Measurements from ENCODE around the gene RBM14. TPM values are rescaled to one million over a fixed set of nuclear protein-coding genes. Genes with fewer than 3 reads are reported as not detected.
"Not testable (repeated sequence)": the region's sequence is repeated elsewhere in the genome, so short reads cannot be mapped to it uniquely, and the experiment has no call there.

The RBM14 gene
- total and polyA plus RNA-seq, 10 of the 15 experiments (the other 5 are each of a cell fraction or from before 2014, with no cell fraction given), result 5.4 to 140 (median 44.5) TPM

GRCh38 chr11:66639814-66640340 is 23.4 kb downstream of the RBM14 start:
- H3K9me3 ChIP-seq (replicated peaks; ENCODE audit: control insufficient read depth, insufficient read depth, low read length); H2AFZ ChIP-seq (ENCODE audit: control insufficient read depth, low read depth, low read length); in situ Hi-C loops (cut with MboI); DNase-seq (ENCODE audit: low read depth, low spot score); intact Hi-C loops (cut with micrococcal nuclease; ENCODE audit: unreplicated experiment); H3K27ac ChIP-seq (ENCODE audit: control insufficient read depth, insufficient read depth); BruUV-seq (replicated peaks); H3K27me3 ChIP-seq (replicated peaks in 1 of 2; ENCODE audit: control insufficient read depth in 2 of 2, insufficient read depth in 2 of 2, low read length in 1 of 2); FAIRE-seq; ATAC-seq: not testable (repeated sequence)
- Histone ChIP-seq H3K4me2 (ENCODE audit: control insufficient read depth, insufficient read depth) (peak overlapping the region; percentile 70), H3K4me3 (peak overlapping the region; percentile 90), H3K9ac (ENCODE audit: control insufficient read depth, insufficient read depth, low read length) (peak overlapping the region; percentile 97), H4K20me1 (ENCODE audit: control insufficient read depth, insufficient read depth) (peaks cover 14% of the 10 kb centered on the region), H3K79me2 (ENCODE audit: control insufficient read depth, insufficient read depth, low read length) (peaks cover 84% of the 10 kb centered on the region), H3K36me3 (ENCODE audit: control insufficient read depth in 2 of 2, insufficient read depth in 2 of 2, low read length in 1 of 2) (peaks cover 12 to 38% of the 10 kb centered on the region in 2 experiments), H3K4me1 (ENCODE audit: control insufficient read depth, insufficient read depth, low read length) (peaks cover 25% of the 10 kb centered on the region)
- RAD21 ChIA-PET (ENCODE audit: unreplicated experiment), result interaction anchor here (2.0 to 2.1 kb wide), 2 partner anchors 38 to 49 kb away, joined by 4 to 6 read pairs; partner anchors contain the start of gene RBM4B
- TF ChIP-seq, protein P1, sequence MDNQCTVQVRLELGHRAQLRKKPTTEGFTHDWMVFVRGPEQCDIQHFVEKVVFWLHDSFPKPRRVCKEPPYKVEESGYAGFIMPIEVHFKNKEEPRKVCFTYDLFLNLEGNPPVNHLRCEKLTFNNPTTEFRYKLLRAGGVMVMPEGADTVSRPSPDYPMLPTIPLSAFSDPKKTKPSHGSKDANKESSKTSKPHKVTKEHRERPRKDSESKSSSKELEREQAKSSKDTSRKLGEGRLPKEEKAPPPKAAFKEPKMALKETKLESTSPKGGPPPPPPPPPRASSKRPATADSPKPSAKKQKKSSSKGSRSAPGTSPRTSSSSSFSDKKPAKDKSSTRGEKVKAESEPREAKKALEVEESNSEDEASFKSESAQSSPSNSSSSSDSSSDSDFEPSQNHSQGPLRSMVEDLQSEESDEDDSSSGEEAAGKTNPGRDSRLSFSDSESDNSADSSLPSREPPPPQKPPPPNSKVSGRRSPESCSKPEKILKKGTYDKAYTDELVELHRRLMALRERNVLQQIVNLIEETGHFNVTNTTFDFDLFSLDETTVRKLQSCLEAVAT (IDR thresholded peaks at IDR 0.05), result peak; percentile 56
- POLR2A ChIA-PET, result interaction anchor here (0.5 to 4.3 kb wide), 4 partner anchors 15 to 46 kb away, joined by 3 to 105 read pairs (median 4); partner anchors contain the start of gene RBM14
- CTCF ChIA-PET, result interaction anchor here (0.9 to 1.1 kb wide), 2 partner anchors 33 to 47 kb away, joined by 3 read pairs; no protein-coding TSS in a partner anchor
- 76% methylated on average over 10 of the region's 10 CpGs for WGBS (ENCODE audit: insufficient coverage, insufficient replicate concordance, low lambda C conversion rate, missing lambda C conversion rate)
- SMC1A ChIA-PET (ENCODE audit: uncharacterized antibody, unreplicated experiment), result interaction anchor here (1.3 to 3.6 kb wide), 7 partner anchors 8 to 128 kb away, joined by 3 to 21 read pairs (median 6); partner anchors contain the start of genes ACTN3, RBM4B and ZDHHC24

DNA sequence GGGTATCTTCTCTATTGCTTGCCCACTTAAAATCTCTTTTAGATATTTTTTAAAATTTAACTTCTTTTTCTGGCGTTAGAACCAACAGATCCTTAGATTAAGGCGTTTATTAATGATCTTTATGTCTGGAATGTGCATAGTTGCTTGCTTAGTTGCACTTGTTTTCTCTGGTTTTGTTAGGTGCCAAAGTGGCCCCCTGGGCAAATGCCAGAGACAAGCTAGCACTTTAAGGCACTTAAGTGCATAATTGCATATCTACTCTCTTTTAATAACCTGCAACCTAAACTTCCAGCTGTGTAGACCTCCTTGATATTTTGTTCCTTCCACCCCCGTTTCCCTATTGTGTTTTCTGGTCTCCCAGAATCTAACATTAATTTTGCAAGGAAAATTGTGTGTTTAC is 25.4 kb downstream of the RBM14 start:
- DNase-seq (ENCODE audit: low read depth, low spot score) (no peak), ATAC-seq (no peak), FAIRE-seq (no peak)
- in situ Hi-C loops (cut with MboI) (no loop called here), intact Hi-C loops (cut with micrococcal nuclease; ENCODE audit: unreplicated experiment) (no loop called here)
- Histone ChIP-seq H3K27me3 (replicated peaks in 1 of 2; ENCODE audit: control insufficient read depth in 2 of 2, insufficient read depth in 2 of 2, low read length in 1 of 2) (no peaks in the 10 kb centered on the region), H4K20me1 (ENCODE audit: control insufficient read depth, insufficient read depth) (peaks cover 18% of the 10 kb centered on the region), H3K9ac (ENCODE audit: control insufficient read depth, insufficient read depth, low read length) (peak overlapping the region; percentile 13; the same call in 1 of the 2 replicates), H3K79me2 (ENCODE audit: control insufficient read depth, insufficient read depth, low read length) (peaks cover 91% of the 10 kb centered on the region), H3K27ac (ENCODE audit: control insufficient read depth, insufficient read depth) (no peak overlapping the region), H3K4me3 (peak overlapping the region; percentile 90), H2AFZ (ENCODE audit: control insufficient read depth, low read depth, low read length) (no peak overlapping the region), H3K36me3 (ENCODE audit: control insufficient read depth in 2 of 2, insufficient read depth in 2 of 2, low read length in 1 of 2) (peaks cover 18 to 44% of the 10 kb centered on the region in 2 experiments), H3K9me3 (replicated peaks; ENCODE audit: control insufficient read depth, insufficient read depth, low read length) (no peaks in the 10 kb centered on the region), H3K4me1 (ENCODE audit: control insufficient read depth, insufficient read depth, low read length) (peaks cover 25% of the 10 kb centered on the region), H3K4me2 (ENCODE audit: control insufficient read depth, insufficient read depth) (peak overlapping the region; percentile 69)
- ChIA-PET POLR2A (interaction anchor here (1.4 to 1.5 kb wide), 2 partner anchors 11 to 21 kb away, joined by 4 to 5 read pairs; no protein-coding TSS in a partner anchor), CTCF (interaction anchor here (0.7 to 2.0 kb wide), 5 partner anchors 11 to 211 kb away, joined by 3 to 6 read pairs (median 3); partner anchors contain the start of gene RBM4B), SMC1A (ENCODE audit: uncharacterized antibody, unreplicated experiment) (interaction anchor here (1.1 to 1.2 kb wide), 2 partner anchors 11 to 33 kb away, joined by 3 to 5 read pairs; no protein-coding TSS in a partner anchor), RAD21 (ENCODE audit: unreplicated experiment) (interaction anchor here (2.0 to 2.1 kb wide), 2 partner anchors 36 to 51 kb away, joined by 4 to 6 read pairs; partner anchors contain the start of gene RBM4B)
- no TSS peak for BruUV-seq (replicated peaks)
- 35% methylated on average over 3 of the region's 3 CpGs for WGBS (ENCODE audit: insufficient coverage, insufficient replicate concordance, low lambda C conversion rate, missing lambda C conversion rate)
- TF ChIP-seq TCF12 (IDR thresholded peaks at IDR 0.05; ENCODE audit: low read depth, low read length) (no peak), TARDBP (IDR thresholded peaks at IDR 0.05; ENCODE audit: borderline replicate concordance) (no peak)
